PC-9 (cell line): Measurements from ENCODE around the gene VAMP3.

Experiments
- EZH2 ChIP-seq: fragments of 200-600 bp; sonication (generic); IDR thresholded peaks from 2 replicates; pipeline ENCODE4 v1.8.0; 2017; ENCODE audit warnings: antibody characterized with exemption, low read depth
- TF ChIP-seq, protein P1 (sequence below): fragments of 200-600 bp; sonication (generic); conservative IDR thresholded peaks from 2 replicates; pipeline ENCODE4 v1.6.1; 2017; ENCODE audit warnings: mixed run types, antibody characterized with exemption, mild to moderate bottlenecking, moderate library complexity

DNA sequence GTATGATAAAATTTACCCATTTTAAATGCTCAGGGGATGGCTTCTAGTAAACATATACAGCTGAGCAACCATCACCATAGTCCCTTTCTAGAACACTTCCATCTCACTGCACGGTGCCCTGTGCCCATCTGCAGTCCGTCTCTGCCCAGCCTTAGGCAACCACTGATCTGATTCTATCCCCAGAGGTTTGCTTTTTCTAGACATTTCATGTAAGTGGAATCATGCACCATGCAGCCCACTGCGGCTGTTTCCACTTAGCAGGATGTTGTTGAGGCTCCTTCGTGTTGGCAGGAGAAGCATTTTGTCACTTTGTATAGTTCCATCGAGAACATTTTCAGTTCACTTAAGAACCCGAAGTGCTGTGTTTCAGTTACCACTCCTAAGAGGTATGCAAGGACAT is 27.8 kb upstream of the VAMP3 start:
- TF ChIP-seq, protein P1, sequence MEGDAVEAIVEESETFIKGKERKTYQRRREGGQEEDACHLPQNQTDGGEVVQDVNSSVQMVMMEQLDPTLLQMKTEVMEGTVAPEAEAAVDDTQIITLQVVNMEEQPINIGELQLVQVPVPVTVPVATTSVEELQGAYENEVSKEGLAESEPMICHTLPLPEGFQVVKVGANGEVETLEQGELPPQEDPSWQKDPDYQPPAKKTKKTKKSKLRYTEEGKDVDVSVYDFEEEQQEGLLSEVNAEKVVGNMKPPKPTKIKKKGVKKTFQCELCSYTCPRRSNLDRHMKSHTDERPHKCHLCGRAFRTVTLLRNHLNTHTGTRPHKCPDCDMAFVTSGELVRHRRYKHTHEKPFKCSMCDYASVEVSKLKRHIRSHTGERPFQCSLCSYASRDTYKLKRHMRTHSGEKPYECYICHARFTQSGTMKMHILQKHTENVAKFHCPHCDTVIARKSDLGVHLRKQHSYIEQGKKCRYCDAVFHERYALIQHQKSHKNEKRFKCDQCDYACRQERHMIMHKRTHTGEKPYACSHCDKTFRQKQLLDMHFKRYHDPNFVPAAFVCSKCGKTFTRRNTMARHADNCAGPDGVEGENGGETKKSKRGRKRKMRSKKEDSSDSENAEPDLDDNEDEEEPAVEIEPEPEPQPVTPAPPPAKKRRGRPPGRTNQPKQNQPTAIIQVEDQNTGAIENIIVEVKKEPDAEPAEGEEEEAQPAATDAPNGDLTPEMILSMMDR: no peak
- TF ChIP-seq EZH2: no peak
